ENCODE results near the gene MIPOL1.

Gene MIPOL1

GRCh38 chr14:37589715-37590427 is 392.1 kb downstream of the MIPOL1 start:
- DNase-seq: no peak

GRCh38 chr14:37590428-37591139 is 392.8 kb downstream of the MIPOL1 start:
- no peak for DNase-seq

DNA sequence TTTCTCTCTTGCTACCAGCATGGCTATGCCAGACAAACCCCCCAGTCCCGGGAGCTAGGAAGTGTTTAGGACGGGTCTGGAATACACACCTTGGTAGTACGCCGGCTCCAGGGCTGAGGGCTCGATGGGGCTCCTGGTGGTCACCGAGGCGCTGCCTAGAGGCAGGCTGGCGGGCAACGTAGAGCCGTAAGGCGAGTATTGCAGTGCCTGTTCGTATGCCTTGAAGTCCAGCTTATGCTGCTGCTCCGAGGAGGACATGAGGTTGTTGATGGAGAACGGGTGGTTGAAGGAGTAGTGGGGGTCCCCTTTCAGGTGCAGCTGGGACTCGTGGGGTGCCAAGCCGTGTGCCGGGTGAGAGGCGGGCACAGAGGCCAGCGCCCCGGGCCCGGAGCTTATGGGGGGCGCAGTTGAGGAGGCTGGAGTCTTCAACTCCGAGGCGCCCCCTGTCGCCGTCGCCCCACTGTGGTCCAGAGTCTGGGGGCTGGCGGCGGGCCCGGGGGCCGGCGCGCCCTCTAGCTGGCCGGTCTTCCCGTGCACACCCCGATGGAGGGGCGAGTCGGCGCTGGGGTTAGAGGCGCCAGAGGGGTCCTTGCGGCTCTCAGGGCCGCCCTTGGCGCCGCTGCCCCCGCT is 393.7 kb downstream of the MIPOL1 start:
- DNase-seq: no peak

GRCh38 chr14:37591941-37592481 is 394.3 kb downstream of the MIPOL1 start:
- DNase-seq: no peak

DNA sequence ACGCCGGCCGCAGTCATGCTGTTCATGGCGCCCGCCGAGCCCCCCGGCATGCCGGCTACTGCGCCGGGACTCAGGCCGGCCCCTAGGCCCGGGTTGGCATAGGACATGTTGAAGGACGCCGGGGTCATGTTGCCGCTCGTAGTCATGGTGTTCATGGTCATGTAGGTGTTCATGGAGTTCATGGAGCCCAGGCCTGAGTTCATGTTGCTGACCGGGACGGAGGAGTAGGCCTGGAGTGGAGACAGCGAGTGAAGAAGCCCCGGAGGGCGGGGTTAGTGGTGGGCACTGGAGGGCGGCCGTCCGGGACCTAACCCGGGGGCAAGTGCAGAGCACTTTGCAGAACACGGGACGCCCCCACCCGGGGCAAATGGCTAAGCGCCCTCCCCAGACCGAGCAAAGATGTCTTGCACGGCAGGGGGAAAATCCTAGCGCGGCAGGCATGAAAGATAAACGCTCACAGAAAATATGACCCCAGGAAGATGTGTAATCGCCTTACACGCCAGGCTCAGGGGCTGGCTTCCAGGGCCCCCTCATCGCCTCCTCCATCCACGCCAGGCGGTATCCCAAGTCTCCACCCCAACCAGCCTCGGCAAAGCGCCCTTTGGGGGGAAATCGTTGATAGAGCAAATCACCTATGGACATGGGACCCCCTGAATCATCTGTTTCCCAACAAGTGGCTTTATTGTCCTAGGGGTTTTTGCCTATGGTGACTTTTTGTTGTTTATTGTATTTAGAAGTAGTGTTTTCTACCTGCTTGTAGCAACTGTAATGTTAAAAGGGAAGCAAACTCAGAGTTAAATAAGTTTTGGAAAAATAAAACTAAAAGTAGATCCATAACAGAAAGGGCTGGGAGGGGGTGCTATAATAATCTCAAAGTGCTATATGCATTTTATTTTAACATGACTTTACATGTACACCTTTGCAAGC is 395.0 kb downstream of the MIPOL1 start:
- no peak for DNase-seq

GRCh38 chr14:37593511-37594237 is 395.9 kb downstream of the MIPOL1 start:
- no peak for DNase-seq

DNA sequence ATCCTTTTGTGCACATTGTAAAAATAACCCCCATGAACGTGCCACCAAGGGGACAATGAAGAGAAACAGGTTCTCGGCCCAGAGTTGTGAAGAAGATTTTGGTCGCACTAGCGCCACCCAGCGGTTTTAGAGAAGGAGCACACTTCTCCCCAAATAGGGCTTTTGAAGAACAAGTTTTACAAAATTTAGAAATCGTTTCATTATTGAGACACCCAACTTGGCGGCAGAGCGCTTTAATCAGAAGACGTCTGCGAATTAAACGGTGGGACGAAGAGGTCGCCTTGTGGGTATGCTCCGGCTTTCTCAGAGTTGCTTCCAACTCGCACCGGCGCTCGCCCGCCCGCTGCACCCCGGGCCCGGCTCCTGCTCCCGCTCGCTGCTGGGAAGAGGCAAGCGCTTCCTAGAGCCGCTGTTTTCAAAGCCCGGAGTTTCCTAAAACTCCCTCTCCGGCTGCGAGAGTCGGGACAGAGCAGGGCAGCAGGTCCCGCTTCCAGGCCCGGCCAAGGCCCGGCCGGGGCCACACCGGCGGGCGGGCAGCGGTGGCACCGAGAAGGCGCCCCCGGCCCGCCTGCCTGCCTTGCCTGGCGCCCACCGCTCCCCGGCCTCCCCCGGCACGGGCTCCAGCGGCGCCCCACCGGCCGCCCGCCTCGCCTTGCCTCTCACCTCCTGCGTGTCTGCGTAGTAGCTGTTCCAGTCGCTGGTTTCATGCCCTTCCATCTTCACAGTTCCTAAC is 396.7 kb downstream of the MIPOL1 start:
- DNase-seq: no peak

GRCh38 chr14:37594971-37595808 is 397.5 kb downstream of the MIPOL1 start, which contains the start of the genes FOXA1 and TTC6:
Gene FOXA1 (minus strand): TSS chr14:37595249. CDS start chr14:37594972, 277 bp downstream.
Gene TTC6 (plus strand): TSS chr14:37595629. CDS start chr14:37622065, 26,436 bp downstream.
- no peak for DNase-seq

DNA sequence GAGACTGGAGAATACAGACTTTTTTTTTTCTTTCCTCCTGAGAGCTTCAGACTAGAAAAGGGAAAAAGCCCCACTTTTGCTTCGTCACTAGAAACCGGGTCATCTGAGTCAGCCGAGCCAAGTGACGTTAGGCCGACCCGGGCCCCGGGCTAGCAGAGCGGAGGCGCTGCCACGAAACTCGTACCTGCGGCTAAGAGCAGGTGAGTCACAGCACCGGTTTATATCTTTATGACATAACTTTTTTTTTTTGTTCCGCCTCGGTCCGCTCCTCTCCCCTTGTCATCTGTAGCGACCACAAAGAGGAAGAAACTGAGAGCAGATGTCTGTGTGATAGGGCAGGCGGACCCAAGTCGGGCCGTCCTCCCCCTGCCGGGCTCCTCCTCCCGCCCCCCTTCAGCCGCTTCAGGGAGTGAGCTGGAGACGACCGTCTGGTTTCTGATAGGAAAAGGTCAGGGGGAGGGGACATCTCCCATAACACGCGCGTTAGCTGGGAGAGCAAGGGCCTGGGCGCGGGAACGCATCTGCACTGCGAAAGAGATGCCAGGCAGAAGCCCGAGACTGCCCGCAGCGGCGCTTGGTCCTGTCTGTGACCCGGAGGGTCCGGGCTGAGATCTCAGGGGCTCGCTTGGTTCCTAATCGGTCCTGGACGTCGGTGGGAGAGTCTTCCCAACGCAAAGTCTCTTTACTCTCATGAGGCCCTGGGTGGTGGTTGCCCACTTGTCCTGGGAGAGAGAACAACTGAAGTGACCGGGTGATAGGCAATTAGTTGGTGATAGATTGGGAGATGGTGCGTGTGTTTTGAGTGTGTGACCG is 398.3 kb downstream of the MIPOL1 start:
- DNase-seq: no peak

DNA sequence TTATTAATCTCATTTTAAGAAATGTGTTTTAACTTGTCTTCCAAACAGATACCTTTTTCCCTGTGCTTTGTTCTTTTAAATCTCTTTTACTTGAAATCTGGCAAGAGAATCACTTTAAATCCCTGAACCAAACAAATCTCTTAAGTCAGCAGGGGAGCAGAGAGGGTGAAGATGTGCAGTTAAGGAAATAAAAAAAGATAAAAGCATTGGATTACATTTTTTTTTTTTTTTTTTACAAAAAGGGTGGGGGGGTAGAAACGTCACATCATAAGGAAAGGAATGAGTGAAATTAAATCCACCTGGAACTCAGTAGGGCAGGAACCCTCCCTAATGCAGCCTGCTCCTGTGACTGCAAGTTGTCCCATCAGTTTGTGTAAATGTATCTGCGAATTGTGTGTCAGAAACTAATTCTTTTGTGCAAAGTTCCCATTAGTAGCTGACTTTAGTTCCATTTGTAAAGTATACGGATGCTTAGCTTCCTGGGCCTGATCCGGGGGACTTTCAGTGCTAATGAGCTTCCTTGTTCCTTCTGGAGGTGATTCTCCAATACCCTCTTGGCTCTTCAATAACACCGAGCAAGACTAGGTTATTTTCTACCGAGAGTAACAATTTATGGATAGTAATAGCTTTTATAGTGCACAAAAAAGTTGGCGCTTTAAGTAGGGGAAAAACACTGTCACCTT is 399.2 kb downstream of the MIPOL1 start:
- no peak for DNase-seq

- DNase-seq: no peak
Measured at GRCh38 chr14:37597538-37597913, 399.8 kb downstream of the MIPOL1 start.

DNA sequence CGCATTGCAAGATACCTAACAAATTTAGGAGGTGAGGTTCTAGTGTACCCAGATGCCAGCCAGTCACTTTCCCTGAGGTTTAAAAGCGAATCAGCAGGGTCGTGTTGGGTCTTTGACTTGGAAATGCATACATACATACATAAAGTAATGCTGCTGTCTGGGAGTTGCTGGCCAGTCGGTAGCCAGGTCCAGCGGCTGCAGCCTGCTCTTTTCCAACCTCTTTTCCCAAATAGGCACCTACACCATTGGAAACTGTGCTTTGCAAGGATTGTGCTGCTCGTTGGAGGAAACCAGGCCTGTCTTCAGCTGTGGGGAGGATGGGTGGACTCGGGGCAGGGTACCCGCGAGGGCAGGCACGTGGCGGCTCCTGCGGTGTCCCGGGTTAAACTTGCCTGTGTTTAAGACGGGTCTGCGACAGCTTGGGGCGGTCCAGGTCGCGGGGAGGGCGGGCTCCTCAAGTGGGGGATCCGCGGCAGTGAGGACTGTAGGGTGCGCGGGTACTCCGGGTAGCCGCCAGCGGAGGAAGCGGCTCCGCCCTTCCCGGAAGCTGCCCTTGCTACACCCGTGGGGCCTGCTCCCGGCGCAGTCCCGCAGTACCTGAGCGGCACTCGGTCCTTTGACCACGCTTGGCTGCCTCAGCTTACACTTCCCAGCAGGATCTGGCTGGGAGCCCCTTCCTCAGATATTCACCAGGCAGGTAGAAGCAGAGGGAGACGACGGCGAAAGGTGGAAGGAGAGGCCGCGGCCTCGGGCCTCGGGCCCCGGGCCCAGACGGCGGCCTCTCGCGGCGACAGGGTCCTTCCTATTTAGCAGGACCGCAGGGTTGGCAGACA is 400.4 kb downstream of the MIPOL1 start:
- DNase-seq: no peak

GRCh38 chr14:37598747-37599506 is 401.2 kb downstream of the MIPOL1 start:
- no peak for DNase-seq

GRCh38 chr14:37599507-37600368 is 402.0 kb downstream of the MIPOL1 start:
- DNase-seq: no peak

DNA sequence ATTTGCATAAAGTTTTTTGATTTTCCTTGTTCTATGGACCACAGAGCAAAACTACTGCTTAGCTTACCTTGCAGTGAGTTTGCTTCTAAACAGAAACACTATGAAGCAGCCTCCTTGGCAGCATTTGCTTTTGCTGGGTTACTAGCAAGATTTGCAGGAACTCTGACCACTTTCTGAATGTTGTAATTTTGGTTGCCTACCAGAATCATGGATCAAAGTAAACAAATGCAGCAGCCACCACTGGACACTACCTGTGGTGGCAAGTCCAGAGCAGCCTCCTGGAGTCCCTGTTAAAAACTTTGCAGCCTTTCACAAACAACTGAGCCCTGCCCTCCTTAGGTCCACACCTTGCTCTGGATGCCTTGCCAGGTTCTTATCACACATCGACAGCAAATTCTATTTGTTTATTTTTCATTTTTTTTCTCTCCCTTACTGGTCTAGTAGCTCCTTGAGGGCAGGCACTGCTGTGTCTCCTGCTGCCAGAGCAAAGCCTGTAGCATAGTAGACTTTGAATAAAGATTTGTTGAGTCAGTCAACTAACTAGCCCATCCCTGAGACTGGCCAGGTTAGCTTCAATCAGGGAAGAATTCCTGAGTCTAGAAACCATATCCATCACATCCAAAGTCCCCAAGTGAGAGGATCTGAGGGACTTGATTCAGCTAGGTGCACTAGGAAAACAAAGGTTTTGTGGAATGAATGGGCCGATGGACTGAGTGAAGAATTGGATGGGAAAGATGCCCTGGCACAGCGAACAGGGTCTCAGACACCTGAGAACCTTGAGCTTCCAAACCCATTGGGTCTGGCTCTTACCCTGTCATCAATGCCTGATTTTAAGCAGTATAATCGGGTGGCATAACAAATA is 403.4 kb downstream of the MIPOL1 start:
- no peak for DNase-seq
